DOHH2 (cell line): ENCODE data around the gene ZWILCH.

Experiments
- EZH2phosphoT487 ChIP-seq: fragments of 200-600 bp; sonication (generic); IDR thresholded peaks from 2 replicates; pipeline ENCODE4 v1.6.1; 2017; ENCODE audit warnings: borderline replicate concordance, mild to moderate bottlenecking, antibody characterized with exemption, low read length, moderate library complexity, mixed read lengths
- TF ChIP-seq, protein P1 (sequence below): fragments of 200-600 bp; sonication (generic); IDR thresholded peaks from one replicate; pipeline ENCODE4 v1.5.1; 2014; ENCODE audit warnings: antibody characterized with exemption, mild to moderate bottlenecking, low read depth, low read length; ENCODE audit not compliant: poor library complexity, severe bottlenecking

- TF ChIP-seq, protein P1, sequence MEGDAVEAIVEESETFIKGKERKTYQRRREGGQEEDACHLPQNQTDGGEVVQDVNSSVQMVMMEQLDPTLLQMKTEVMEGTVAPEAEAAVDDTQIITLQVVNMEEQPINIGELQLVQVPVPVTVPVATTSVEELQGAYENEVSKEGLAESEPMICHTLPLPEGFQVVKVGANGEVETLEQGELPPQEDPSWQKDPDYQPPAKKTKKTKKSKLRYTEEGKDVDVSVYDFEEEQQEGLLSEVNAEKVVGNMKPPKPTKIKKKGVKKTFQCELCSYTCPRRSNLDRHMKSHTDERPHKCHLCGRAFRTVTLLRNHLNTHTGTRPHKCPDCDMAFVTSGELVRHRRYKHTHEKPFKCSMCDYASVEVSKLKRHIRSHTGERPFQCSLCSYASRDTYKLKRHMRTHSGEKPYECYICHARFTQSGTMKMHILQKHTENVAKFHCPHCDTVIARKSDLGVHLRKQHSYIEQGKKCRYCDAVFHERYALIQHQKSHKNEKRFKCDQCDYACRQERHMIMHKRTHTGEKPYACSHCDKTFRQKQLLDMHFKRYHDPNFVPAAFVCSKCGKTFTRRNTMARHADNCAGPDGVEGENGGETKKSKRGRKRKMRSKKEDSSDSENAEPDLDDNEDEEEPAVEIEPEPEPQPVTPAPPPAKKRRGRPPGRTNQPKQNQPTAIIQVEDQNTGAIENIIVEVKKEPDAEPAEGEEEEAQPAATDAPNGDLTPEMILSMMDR, result no peak
- TF ChIP-seq EZH2phosphoT487, result no peak
These were observed 16.6 kb upstream of the ZWILCH start for GRCh38 chr15:66488525-66488924.
